Activated T-cell treated with anti-CD3 and anti-CD28 coated beads, Interleukin-2, amount 50 U/mL, for 4 hours (primary cell): ENCODE measurements around the gene PSME3. TPM values are rescaled to one million over a fixed set of nuclear protein-coding genes. Genes with fewer than 3 reads are reported as not detected.
A peak's percentile ranks its signal among the peaks of the same experiment; 100 is the strongest.

ENCODE experiments used
- ATAC-seq, 2 donors: fragments of 200-7000 bp; cut with Tn5 transposase; one replicate each; pipeline ENCODE4 v1.10.0; 2021
- DNase-seq: peaks from one replicate; pipeline ENCODE4 v3.0.0-alpha.2; 2020
- H3K27me3 Mint-ChIP-seq: one replicate; pipeline ENCODE4 v1.8.0; 2021; ENCODE audit warnings: low read depth, mixed read lengths
- H3K36me3 Mint-ChIP-seq: one replicate; pipeline ENCODE4 v1.8.0; 2022; ENCODE audit warnings: mixed read lengths; ENCODE audit not compliant: insufficient read depth
- H3K4me1 Mint-ChIP-seq: one replicate; pipeline ENCODE4 v1.8.0; 2021; ENCODE audit warnings: low read depth, mixed read lengths
- H3K4me3 Mint-ChIP-seq: one replicate; pipeline ENCODE4 v1.8.0; 2021; ENCODE audit warnings: mild to moderate bottlenecking, moderate library complexity, mixed read lengths
- H3K9me3 Mint-ChIP-seq: one replicate; pipeline ENCODE4 v1.8.0; 2021; ENCODE audit warnings: mixed read lengths
- total RNA-seq, 3 donors: library from RNA; stranded (reverse); gene quantifications; one replicate each; pipeline ENCODE4 v1.2.1, GENCODE V29; 2021

Gene PSME3
- total RNA-seq, result 100 to 1,000 TPM; 361 to 401 (median 376) TPM

- peak; percentile 89 to 92 for ATAC-seq
- H3K36me3 Mint-ChIP-seq, result peaks cover 10% of the 10 kb centered on the region
- H3K4me1 Mint-ChIP-seq, result peaks cover 23% of the 10 kb centered on the region
- peak; percentile 87 for DNase-seq
- peaks cover 6% of the 10 kb centered on the region for H3K27me3 Mint-ChIP-seq
- no peaks in the 10 kb centered on the region for H3K9me3 Mint-ChIP-seq
- H3K4me3 Mint-ChIP-seq, result peak within 1 kb of the TSS; percentile 96
Measured at GRCh38 chr17:42832934-42833766, at the start of gene PSME3. PSME3 (plus strand) TSS chr17:42833397; CDS start chr17:42833632, 235 bp downstream.

- H3K9me3 Mint-ChIP-seq, result no peaks in the 10 kb centered on the region
- DNase-seq (no peak), ATAC-seq (no peak)
- H3K36me3 Mint-ChIP-seq, result peaks cover 11% of the 10 kb centered on the region
- peaks cover 70% of the 10 kb centered on the region for H3K27me3 Mint-ChIP-seq
- no peak overlapping the region for H3K4me3 Mint-ChIP-seq
- peaks cover 24% of the 10 kb centered on the region for H3K4me1 Mint-ChIP-seq
Measured at GRCh38 chr17:42783791-42784138, 49.4 kb upstream of the PSME3 start.

- ATAC-seq, result no peak
- no peak overlapping the region for H3K4me3 Mint-ChIP-seq
- H3K4me1 Mint-ChIP-seq, result peaks cover 24% of the 10 kb centered on the region
- H3K27me3 Mint-ChIP-seq, result peaks cover 69% of the 10 kb centered on the region
- no peaks in the 10 kb centered on the region for H3K9me3 Mint-ChIP-seq
- H3K36me3 Mint-ChIP-seq, result peaks cover 4% of the 10 kb centered on the region
- no peak for DNase-seq
Measured at GRCh38 chr17:42784409-42784808, 48.8 kb upstream of the PSME3 start.

DNA sequence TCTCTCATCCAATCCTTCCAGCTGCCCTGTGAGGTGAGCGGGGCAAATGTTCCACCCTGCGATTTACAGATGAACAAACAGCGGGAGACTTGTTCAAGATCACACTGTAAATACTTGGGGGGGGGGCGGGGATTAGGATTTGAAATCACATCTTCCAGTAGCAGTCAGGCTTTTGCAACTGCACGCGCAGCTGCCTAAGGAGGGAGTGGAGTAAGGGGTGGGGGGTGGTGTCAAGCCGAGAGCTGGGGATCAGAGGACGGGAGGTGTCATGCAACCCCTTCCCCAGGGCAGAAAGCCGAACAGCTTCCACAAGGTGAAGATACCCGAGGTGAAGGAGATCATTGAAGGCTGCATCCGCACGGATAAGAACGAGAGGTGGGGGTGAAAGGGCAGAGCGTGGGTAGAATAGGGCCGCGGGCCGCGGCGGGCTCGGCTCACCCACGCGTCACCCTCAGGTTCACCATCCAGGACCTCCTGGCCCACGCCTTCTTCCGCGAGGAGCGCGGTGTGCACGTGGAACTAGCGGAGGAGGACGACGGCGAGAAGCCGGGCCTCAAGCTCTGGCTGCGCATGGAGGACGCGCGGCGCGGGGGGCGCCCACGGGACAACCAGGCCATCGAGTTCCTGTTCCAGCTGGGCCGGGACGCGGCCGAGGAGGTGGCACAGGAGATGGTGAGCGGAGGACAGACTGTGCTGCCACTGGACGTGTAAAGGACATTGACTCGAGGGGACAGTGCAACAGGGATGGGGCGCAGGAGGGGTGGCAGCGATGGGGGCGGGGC, 48.2 kb upstream of the PSME3 start:
- peaks cover 67% of the 10 kb centered on the region for H3K27me3 Mint-ChIP-seq
- DNase-seq (peak; percentile 18), ATAC-seq (peak; percentile 18 to 41)
- no peaks in the 10 kb centered on the region for H3K36me3 Mint-ChIP-seq
- peaks cover 24% of the 10 kb centered on the region for H3K4me1 Mint-ChIP-seq
- no peak overlapping the region for H3K4me3 Mint-ChIP-seq
- H3K9me3 Mint-ChIP-seq, result no peaks in the 10 kb centered on the region

- peaks cover 65% of the 10 kb centered on the region for H3K27me3 Mint-ChIP-seq
- H3K4me3 Mint-ChIP-seq, result no peak overlapping the region
- H3K36me3 Mint-ChIP-seq, result no peaks in the 10 kb centered on the region
- DNase-seq, result no peak
- no peak for ATAC-seq
- peaks cover 20% of the 10 kb centered on the region for H3K4me1 Mint-ChIP-seq
- no peaks in the 10 kb centered on the region for H3K9me3 Mint-ChIP-seq
Measured at GRCh38 chr17:42787266-42787665, 45.9 kb upstream of the PSME3 start.

DNA sequence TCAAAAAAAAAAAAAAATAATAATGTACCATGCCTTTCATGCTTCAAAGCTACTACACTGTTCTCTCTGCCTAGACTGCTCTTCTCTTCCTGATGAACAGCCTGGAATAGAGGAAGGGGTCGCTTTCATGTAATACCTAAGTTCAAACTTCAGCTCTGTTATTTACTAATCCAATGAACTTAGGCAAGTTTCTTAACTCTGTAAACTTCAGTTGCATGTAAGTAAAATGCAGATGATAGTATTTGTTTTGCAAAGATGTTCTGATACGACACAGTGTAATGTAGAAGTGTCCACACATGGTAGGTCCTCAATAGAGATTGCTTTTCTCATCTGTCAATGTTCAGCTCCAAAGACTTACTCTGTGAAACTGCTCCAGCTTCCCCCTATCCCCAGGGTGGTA, 41.2 kb upstream of the PSME3 start:
- Mint-ChIP-seq H3K27me3 (peaks cover 21% of the 10 kb centered on the region), H3K9me3 (no peaks in the 10 kb centered on the region), H3K36me3 (peaks cover 3% of the 10 kb centered on the region), H3K4me3 (no peak overlapping the region), H3K4me1 (peaks cover 5% of the 10 kb centered on the region)
- ATAC-seq, result no peak
- no peak for DNase-seq

DNA sequence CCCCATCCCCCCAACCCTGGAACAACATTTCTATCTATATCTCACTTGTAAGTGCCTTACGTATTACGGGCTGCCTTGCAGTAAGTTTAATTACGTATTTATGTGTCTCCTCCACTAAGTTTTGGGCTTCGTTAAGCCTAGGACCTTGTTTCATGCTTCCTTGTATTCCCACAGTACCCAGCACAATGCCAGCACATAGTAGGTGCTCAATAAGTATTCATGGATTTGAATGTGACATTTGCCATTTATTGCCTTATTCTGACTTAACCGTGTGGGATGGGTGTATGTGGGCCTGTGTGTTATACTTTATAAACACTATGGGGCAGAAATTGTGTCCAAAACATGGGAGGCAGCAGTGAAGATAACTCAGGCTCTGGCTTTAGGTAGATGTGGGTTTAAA, 40.7 kb upstream of the PSME3 start:
- H3K4me1 Mint-ChIP-seq, result peaks cover 10% of the 10 kb centered on the region
- no peak overlapping the region for H3K4me3 Mint-ChIP-seq
- ATAC-seq, result no peak
- H3K27me3 Mint-ChIP-seq, result peaks cover 17% of the 10 kb centered on the region
- DNase-seq, result no peak
- peaks cover 3% of the 10 kb centered on the region for H3K36me3 Mint-ChIP-seq
- H3K9me3 Mint-ChIP-seq, result no peaks in the 10 kb centered on the region

- Mint-ChIP-seq H3K4me3 (no peak overlapping the region), H3K27me3 (peaks cover 3% of the 10 kb centered on the region), H3K4me1 (peaks cover 19% of the 10 kb centered on the region), H3K9me3 (no peaks in the 10 kb centered on the region), H3K36me3 (peaks cover 3% of the 10 kb centered on the region)
- ATAC-seq (no peak), DNase-seq (no peak)
Measured at GRCh38 chr17:42795061-42795460, 38.1 kb upstream of the PSME3 start.

- DNase-seq (no peak), ATAC-seq (no peak)
- Mint-ChIP-seq H3K36me3 (peaks cover 3% of the 10 kb centered on the region), H3K9me3 (no peaks in the 10 kb centered on the region), H3K4me1 (peaks cover 19% of the 10 kb centered on the region), H3K4me3 (no peak overlapping the region), H3K27me3 (no peaks in the 10 kb centered on the region)
Measured at GRCh38 chr17:42795465-42795864, 37.7 kb upstream of the PSME3 start.

- H3K9me3 Mint-ChIP-seq, result no peaks in the 10 kb centered on the region
- H3K36me3 Mint-ChIP-seq, result peaks cover 3% of the 10 kb centered on the region
- no peak for DNase-seq
- peaks cover 19% of the 10 kb centered on the region for H3K4me1 Mint-ChIP-seq
- H3K27me3 Mint-ChIP-seq, result no peaks in the 10 kb centered on the region
- ATAC-seq, result no peak
- no peak overlapping the region for H3K4me3 Mint-ChIP-seq
Measured at GRCh38 chr17:42796066-42796758, 37.0 kb upstream of the PSME3 start.

DNA sequence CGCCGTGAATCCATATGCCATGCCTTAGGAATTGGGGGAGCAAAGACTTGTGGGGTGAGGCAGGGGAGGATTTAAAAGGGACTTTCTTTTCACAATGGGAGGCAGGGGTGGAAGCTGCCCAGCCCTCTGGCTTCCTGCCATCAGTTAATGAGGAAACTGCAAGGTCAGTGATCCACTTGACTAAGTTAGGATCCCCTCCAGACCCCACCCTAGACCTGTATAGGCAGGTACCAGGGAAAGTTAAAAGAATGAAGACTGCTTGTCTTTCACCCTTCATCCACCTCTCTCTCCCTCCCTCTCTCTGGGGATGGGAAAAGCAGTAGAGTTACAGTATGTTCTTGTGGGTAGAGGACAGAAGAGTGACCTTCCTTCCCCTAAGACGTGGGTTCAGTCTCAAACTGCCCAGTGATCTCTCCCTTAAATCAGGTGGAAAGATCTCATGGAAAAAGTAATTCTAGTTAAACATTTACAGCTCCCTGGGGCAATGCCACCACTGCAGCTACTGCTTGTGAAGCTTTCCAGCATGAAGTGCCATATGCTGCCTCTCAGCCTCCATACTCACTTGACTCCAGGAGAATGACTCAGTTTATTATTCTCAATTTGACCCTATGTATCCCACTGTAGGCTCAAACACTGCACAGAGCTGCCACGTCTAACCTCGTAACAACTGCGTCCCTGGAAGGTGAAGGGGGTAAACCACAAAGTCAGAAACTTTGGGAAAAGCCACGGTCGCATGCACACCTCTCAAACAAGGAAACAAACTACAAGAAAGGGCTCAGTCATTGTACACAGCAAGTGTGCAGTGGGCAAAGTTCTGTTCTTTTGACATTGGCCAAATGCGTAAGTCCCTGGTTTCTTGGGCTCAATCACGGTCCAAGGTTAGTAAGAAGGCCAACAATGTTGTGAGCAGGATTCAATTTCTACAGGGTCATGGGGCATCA, 35.9 kb upstream of the PSME3 start:
- Mint-ChIP-seq H3K4me1 (peaks cover 19% of the 10 kb centered on the region), H3K4me3 (peak overlapping the region; percentile 95)
- ATAC-seq, result no peak

GRCh38 chr17:42798011-42798382, 35.2 kb upstream of the PSME3 start:
- H3K4me3 Mint-ChIP-seq, result peak overlapping the region; percentile 95

More for the DNA sequence above, 35.9 kb upstream of the PSME3 start:
- Mint-ChIP-seq H3K9me3 (no peaks in the 10 kb centered on the region), H3K36me3 (peaks cover 3% of the 10 kb centered on the region), H3K27me3 (no peaks in the 10 kb centered on the region)
- DNase-seq, result no peak

More at GRCh38 chr17:42798011-42798382, 35.2 kb upstream of the PSME3 start:
- DNase-seq (no peak), ATAC-seq (no peak)
- H3K36me3 Mint-ChIP-seq, result peaks cover 3% of the 10 kb centered on the region
- no peaks in the 10 kb centered on the region for H3K27me3 Mint-ChIP-seq
- peaks cover 19% of the 10 kb centered on the region for H3K4me1 Mint-ChIP-seq
- no peaks in the 10 kb centered on the region for H3K9me3 Mint-ChIP-seq
